Stromal cell of bone marrow (primary cell): ENCODE results near the gene FLAD1.

Experiments
- DNase-seq: peaks from one replicate; pipeline ENCODE4 v3.0.0-alpha.2; 2012; ENCODE audit warnings: low read depth

Gene FLAD1

DNA sequence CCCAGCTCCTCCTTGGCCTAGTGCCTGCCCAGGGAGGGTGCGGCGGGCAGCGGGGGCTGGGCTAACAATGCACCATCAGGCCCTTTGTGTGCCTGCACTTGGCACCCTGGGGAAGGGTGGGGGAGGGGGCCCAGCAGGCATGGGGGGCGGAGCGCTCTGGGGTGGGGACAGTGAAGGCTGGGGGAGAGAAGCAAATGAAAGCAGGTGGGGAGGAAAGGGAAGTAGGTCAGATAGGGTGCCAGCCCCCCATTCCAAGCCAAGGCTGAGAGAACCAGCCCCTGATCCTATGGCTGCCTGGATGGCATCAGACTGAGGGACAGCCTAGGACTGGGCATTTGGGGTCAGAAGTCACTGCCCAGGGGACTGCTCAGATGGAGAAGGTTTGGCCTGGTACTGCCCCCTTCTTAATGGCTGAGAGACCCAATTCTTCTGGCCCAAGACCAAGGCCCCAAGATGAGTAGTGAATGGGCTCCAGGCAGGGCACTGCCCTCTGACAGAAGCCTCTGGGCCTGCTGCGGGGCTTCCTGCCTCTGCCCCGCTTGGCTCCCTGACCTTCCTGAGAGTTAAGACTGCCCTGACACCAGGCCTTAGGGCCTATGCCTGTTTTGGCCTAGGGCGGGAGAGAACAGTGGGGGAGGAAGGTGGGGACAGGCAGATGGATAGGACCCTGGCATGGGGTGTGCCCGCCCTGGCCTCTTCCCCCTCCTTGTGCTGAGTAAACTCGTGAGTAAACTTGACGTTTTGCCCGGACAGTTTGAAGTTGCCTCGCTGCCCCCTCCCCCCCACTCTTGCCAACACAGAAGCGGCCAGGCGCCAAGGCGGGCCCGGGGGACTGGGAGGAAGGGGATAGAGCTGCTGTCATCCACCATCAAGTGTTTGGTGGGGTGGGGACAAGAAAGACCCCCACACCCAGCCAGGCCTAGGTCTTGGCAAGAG is 22.2 kb downstream of the FLAD1 start:
- DNase-seq: peak; percentile 30

DNA sequence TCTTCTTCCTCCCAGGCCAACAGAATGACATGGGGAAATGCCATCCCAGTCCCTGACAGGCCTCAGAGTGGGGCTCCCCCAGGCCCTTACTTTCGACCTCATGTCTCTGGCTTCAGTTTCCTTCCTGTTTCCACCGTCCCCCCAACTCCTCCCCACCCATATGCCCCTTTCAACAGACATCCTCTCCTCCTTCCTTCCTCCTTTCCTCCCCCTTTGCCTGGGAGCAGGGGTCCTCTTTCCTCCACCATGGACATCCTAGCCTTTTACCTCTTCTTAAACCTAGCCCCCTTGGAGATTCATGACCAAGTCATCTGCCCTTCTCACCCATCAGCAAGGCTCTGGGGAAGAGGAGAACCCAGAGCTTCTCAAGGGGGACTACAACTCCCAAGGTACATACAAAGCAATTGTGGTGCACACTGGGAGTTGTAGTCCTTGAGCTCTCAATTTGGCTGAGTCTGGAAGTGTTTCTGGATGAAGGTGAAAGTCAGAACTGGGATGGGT is 23.5 kb downstream of the FLAD1 start:
- no peak for DNase-seq

DNA sequence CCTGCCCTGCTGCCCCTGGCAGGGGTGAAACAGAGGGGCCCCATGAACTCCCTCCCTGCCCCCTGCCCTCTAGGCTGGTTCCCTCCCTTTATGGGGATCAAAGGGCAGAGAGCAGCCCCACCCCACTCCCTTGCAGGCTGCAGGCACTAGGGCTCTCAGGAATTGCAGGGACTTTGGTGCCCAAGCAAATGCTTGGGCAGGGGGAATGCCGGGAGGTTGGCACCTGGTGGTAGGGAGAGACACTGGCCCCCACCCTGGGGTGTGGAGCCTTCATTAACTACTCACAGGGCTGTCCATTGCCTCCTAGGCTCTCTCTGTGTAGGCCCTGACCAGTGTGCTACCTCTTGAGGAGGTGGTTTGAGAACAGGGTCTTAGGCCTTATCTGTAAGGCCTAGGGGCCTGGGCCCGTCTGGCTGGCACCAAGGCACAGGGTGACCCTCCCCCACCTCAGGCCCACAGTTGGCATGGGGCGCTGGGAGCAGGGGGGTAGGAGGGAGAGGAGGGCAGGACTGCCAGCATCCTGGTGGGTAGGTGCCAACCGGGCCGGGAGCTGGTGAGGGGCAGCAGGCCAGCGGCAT is 24.2 kb downstream of the FLAD1 start:
- DNase-seq: no peak

DNA sequence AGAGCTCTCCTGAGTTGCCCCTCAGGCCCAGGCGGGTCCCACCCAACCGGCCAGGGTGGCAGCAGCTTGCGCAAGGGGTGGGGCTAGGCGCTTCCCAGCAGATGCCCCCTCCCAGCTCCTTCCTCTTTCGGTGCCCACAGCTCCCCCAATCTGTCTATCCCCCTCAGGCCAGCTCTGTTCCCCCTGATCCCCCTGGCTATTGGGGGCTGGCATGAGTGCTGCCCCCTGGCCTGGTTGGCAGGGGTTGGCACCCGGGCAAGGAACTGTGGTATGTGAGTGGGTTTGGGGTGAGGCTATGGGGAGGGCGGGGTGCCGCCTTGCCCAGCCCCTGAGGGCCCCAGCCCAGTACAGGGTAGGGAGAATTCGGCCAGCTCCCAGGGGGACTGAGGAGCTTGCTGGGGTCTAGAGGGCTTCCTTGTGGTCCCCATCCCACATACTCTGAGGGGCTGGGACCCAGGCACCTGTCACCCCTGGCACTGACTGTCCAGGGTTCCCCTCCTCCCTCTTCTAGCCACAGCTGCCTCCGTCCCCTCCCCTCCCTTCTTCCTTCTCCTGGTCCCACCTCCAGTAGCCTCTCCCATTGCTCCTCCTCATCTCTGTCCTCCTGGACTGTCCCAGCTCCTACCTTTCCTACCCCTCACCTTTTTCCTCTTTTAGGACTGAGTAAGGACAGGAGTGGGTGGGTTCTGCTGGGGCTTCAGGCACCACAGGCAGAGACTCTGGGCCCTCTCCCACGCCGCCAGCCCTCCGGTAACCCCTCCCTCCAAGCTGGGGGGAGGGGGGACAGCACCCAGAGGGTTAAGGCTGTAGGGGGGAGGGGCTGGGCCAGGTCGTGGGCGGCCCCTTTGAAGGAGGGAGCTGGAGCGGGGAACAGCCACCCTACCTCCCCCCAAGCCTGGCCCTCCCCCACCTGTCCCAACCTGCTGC is 25.1 kb downstream of the FLAD1 start:
- DNase-seq: no peak

DNA sequence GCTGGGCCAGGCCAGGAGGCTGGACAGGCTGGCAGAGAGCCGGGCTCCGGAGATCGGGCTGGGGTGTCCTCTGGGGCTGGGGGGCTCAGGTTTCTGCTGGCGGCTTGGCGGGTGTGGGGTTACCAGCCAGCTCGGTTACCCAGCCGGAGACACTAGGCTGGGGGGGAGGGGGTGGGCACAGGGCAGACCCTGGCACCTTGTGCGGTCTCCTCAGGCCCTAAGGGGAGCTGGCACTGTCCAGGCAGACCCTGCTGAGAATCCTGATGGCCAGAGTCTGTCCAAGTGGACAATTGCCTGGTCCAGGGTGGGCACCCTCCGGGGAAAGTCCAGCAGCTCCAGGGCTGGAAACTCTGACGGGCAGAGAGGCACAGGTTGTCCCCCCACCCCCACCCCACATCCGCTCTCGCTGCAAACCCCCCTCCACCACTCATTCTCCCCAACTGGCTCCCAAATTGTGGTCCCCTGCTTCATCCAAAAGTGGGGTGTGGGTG is 26.1 kb downstream of the FLAD1 start:
- no peak for DNase-seq

DNA sequence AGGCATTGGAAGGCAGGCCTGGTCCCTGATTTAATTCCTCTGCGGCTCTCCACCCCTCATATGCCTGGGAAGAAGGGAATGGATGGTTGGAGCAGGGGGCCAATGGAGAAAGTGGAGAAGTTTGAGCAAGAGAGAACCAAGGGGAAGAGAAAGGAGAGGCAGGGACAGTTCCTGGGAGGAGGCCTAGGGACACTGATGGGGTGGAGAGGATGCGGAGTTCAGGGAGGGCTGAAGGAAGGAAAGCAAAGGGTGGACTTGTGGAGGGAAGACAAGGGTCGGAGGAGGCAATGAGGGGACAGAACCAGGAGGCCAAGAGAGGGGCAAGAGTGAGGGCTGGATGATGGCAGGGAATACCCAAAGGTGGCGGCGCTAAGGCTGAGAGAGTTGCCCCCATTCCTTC is 26.6 kb downstream of the FLAD1 start:
- DNase-seq: no peak

DNA sequence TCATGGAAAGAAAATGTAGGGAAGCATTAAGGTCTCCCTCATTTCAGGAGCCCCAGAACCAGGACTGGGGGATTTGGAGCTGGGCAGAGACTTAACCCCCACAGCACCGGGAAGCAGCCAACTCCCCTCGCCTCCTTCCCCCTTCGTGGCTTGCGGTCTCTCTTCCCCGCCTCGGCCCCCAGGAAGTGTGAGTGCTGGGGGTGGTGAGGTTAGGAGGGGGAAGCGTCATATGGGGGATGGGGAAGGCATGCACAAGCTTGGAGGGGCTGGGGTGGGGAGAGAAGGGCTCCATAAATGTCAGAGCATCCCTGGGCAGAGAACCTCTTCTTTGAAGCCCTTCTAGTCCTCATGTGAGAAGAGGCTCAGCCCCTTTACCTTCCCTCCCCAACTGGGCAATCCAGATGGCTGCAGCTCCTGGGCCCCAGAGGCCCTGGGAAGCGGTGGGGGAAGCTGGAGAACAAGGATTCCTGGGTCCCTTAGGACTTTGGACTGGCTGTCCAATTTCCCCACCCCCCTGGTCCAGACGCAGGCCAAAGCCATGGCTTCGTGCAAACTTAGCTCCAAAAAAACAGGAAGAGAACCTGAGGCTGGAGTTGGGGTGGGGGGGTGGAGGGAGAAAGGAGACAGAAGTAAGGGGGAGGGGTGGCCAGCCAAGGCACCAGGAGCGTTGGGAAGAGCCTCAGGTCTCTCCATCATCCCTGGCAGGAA is 27.2 kb downstream of the FLAD1 start:
- DNase-seq: no peak

DNA sequence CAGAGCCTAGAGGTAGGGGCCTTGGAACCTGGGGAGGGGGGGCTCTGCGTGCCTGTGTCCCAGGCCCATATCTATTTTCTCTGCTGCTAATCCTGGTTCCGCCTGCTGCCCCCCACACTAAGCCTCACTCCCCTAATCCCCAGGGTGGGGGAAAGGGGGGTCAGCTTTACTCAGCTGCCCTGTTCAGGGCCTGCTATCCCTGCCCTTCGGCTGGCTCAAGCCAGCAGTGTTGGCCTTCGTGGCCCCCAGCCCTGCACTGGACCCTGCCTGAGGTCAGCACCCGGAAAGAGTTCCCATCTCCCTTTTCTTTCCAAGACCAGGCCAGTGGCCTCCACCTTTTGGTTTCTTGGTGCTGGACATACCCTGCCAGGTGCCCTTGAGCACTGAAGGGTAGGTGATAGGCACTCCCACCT is 27.9 kb downstream of the FLAD1 start:
- DNase-seq: no peak

DNA sequence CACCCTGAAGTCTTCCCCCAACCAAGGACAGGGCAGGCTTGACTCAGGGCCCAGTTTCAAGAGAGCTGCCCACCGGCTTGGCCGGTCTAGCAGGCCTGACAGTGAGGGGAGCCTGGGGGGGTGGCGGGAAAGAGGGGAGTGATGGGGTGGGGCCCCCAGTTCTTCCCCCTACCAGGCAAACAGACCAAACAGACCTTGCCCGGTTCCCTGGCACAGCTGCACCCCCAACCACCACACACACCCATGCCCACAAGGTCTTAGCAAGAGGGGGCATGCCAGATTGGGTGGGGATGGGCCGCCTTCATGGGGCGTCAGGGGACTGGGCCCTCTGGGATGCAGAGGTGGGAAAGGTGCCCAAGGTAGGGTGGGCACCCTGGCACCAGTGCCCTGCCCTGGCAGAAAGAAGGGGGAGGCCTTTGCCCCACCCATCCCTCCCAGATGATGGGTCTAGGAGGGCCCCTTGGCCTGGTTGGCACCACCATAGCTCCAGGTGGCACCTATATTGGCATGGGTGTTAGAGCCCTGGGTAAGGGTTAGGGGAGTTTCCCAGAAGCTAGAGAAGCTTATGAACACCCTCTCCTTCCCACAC is 28.4 kb downstream of the FLAD1 start:
- DNase-seq: no peak

DNA sequence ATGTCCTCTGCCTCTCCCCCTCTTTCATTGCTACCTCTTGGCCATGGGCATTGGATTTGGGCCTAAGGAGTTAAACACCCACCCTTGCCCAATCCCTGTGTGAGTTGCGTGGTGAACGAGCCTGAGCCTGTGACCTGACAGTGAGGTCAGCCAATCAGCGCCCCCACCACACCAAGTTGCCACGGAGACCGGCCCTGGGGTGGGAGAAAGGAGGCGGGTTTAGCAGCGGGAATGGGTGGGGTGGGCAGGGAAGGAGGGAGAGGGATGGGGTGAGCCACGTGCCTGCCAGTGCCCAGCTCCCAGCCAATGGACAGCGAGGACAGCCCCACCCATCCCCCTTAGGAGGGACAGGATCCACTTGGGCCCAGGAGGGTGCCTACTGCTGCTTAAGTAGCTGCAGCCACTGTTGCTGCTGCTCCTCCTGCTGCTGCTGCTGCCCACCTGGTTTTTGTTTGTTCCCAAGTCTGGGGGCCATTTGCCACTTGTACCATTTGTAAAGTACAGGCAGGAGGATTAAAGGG is 28.9 kb downstream of the FLAD1 start:
- peak; percentile 61 for DNase-seq

DNA sequence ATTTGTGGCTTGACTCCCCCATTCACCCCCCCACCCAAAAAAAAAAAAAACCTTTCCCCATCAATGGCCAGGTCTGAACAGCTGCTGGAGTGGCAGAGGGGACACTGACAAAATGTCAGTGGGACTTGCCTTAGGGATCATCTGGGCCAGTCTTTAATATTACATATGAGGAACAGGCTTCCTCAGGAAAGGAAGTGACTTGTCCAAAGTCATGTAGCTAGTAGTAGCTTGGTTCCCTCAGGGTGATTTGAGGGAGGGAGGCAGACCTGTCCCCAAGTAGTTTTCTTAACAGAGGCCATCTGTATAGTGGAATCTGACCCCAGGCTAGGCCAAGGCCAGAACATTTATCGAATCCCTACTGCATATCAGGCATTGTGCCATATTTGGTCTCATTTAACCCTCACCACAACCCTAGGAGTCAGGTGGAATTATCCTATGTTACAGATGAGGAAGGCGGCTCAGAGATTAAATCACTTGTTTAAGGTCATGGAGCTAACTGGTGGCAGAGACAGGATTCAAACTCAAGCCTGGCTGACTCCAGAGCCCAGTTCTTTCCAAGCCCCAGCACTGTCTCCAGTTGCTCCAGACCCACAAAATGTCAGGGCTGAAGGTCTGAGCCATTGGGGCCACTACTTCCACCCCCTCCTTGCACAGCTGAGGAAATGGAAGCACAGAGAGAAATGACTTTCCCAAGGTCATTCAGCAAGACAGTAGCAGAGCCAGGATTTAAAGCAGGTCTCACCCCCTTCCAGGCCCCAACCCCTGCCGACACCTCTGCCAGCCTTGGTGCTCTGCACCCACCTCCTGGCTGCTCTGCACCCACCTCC is 29.8 kb downstream of the FLAD1 start:
- DNase-seq: no peak

DNA sequence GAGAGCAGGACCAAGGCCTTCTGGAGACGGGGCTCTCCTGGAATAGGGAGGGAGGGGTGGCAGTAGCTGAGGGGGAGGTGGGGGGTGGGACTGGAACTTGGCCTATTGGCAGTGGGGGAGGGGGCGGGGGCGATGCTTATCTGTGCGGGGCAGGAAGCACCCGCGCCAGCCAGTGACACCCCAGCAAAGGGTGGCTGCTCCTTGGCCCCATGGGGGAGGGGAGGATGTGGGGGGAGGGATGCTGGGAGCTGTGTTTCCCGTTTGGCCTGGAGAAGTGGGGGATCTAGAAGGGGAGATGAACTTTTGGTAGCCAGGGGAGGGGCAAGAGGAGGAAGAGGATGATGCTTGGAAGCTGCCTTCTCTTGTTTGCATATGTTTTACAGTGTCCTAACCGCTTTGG is 30.5 kb downstream of the FLAD1 start:
- no peak for DNase-seq

DNA sequence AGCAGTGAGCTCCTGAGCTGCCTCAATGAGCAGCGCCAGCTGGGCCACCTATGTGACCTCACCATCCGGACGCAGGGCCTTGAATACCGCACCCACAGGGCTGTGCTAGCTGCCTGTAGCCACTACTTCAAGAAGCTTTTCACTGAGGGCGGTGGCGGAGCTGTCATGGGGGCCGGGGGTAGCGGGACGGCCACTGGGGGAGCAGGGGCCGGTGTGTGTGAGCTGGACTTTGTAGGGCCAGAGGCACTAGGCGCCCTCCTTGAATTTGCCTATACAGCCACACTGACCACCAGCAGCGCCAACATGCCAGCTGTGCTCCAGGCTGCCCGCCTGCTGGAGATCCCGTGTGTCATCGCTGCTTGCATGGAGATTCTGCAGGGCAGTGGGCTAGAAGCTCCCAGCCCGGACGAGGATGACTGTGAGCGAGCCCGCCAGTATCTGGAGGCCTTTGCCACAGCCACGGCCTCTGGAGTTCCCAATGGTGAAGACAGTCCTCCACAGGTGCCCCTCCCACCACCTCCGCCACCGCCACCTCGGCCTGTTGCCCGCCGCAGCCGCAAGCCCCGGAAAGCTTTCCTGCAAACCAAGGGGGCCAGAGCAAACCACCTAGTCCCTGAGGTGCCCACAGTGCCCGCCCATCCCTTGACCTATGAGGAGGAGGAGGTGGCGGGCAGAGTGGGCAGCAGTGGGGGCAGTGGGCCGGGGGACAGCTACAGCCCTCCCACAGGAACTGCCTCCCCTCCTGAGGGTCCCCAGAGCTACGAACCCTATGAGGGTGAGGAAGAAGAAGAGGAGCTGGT is 31.8 kb downstream of the FLAD1 start:
- no peak for DNase-seq

DNA sequence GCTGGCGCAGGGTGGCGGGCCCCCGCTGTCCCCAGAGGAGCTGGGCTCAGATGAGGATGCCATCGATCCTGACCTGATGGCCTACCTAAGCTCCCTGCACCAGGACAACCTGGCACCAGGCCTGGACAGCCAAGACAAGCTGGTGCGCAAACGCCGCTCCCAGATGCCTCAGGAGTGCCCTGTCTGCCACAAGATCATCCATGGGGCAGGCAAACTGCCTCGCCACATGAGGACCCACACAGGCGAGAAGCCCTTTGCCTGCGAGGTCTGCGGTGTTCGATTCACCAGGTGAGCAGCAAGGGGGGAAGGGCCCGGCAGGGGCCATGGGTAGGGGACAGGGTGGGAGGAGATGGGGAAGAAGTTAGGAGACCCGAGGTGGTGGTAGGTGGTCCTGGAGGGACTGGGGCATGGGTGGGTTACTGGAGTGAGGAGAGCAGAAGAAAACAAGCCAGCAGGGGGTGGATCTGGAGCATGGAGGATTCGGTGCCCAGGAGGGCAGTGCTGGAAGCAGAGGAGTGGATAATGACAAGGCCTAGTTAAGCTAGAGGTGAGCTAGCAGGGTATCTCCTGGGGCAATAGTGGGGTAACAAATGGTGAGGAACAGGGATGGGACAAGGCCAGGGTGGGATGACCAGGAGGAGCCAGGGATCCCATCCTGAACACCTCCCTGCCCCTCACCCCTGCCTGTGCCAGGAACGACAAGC is 32.5 kb downstream of the FLAD1 start:
- DNase-seq: no peak

DNA sequence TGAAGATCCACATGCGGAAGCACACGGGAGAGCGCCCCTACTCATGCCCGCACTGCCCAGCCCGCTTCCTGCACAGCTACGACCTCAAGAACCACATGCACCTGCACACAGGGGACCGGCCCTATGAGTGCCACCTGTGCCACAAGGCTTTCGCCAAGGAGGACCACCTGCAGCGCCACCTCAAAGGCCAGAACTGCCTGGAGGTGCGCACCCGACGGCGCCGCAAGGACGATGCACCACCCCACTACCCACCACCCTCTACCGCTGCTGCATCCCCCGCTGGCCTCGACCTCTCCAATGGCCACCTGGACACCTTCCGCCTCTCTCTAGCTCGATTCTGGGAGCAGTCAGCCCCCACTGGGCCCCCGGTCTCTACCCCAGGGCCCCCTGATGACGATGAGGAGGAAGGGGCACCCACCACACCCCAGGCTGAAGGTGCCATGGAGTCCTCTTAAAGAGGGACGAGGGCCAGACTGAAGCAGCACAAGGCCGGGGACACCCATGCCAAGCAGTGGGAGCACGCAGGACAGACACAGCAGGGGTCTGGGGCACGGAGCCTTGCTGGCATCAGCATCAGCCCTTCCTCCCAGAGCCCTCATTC is 33.2 kb downstream of the FLAD1 start:
- DNase-seq: no peak

DNA sequence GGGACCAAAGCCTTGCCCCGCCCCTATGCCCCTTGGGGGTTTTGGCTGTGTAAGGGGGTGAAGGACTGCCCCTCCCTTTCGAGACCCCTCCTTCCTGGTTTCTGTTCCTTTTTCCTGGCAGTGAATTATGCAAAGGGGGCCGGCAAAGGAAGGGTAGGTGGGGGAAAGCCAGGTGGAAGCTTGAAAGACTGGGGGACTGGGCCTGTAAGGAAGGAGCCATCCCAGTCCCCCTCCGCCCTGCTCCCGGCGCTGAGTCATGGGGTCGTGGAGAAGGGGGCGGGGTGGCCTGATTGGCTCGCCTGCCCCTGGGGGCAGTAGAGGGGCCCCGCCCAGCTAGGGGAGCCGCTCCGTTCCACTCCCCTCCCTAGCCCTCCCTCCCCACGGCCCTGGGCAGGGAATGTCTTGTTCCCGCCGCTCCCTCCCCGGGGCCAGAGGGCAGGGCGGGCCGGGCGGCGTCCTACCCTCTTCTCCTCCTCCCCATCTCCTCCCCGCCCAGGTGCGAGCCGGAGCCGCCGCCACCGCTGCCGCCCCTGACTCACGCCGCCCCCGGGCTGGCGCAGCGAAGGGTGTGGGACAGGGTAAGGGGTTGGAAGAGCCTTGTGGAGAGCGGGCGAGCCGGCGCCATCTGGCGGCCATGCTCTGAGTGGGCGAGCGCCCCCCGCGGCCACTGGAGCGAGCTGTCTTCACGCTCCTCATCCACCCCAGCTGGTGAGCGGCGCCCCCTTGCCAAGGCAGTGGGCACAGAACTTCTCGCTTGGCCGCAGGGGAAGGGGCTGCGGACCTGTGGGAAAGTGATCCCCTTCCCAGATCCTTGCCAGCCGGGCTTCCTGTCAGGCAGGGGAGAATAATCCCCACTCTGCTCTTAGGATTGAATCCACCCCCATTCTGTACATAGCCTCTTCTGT is 34.1 kb downstream of the FLAD1 start:
- peak; percentile 68 for DNase-seq

DNA sequence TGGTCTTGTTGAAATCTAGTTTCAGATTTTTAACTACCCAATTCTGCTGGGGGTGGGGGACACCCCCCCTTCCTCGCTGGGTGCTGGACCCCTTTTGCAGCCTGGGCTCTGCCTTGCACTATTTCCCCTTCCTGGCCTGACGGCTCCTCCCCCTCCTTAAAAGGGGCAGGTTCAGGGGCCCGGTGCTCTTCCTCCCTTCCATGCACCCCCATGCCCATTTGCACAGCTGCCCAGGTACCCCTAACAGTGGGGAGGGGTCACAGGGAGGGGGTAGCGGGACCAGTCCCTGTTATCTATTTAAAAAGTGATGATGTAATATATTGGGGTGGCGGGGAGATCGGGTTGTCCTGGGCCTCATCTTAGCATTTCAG is 34.8 kb downstream of the FLAD1 start:
- no peak for DNase-seq
